ENCODE data around the gene PWWP2B. TPM values are rescaled to one million over a fixed set of nuclear protein-coding genes. Genes with fewer than 3 reads are reported as not detected.

Gene PWWP2B
- total and polyA plus RNA-seq, 2 of the 8 experiments (the other 6 are each of a cell fraction or from before 2014, with no cell fraction given) = 5.3 to 10.8 TPM

DNA sequence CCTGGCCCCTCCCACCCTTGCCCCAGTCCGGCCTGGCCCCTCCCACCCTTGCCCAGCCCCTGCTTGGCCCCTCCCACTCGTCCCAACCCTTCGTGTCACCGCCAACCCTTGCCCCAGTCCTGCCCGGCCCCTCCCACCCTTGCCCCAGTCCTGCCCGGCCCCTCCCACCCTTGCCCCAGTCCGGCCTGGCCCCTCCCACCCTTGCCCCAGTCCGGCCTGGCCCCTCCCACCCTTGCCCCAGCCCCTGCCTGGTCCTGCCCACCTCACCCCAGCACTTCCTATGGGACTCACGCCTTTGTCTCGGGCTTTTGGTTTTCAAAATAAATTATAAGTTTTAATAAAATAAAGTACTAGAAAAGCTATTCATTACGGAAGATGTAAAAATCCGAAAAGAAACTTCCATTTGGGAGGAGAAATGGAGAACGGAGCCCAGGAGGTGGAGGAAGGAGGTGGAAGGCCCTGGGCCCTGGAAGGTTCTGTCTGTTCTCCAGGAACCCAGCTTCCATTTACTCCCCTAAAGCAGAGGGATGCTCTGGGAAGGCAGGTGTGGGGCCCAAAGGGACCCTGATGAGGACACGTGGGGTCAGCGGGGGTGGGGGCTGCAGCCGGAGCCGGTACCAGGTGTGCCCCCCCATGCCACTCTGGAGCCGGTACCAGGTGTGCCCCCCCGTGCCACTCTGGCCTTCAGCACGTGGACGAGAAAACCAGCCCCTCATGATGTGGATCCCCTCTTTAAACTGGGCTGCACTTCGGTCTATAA is 52.2 kb downstream of the PWWP2B start:
- Histone ChIP-seq H3K4me2 (ENCODE audit: insufficient read depth in 1 of 2, low read depth in 2 of 2, low read length in 2 of 2) (no peak overlapping the region), H4K5ac (ENCODE audit: insufficient read length, low read depth, low read length) (no peak overlapping the region), H4K20me1 (replicated peaks in 1 of 2; ENCODE audit: control insufficient read depth in 1 of 2, insufficient read depth in 2 of 2, low read length in 2 of 2) (no peaks in the 10 kb centered on the region), H2AK5ac (ENCODE audit: low read depth, low read length) (no peak overlapping the region), H4K91ac (replicated peaks; ENCODE audit: insufficient read length, low read length) (peak overlapping the region; percentile 68), H3K79me2 (ENCODE audit: control insufficient read depth in 1 of 2, insufficient read depth in 2 of 2, low read length in 2 of 2) (no peaks in the 10 kb centered on the region), H3K79me1 (ENCODE audit: low read depth, low read length) (no peaks in the 10 kb centered on the region), H3K4ac (replicated peaks; ENCODE audit: insufficient read length, low read depth, low read length) (no peak overlapping the region), H3K36me3 (ENCODE audit: control insufficient read depth in 2 of 4, insufficient read depth in 4 of 4, low read length in 3 of 4) (no peaks in the 10 kb centered on the region), H3K56ac (replicated peaks; ENCODE audit: insufficient read length, low read depth, low read length) (no peak overlapping the region), H3K23ac (ENCODE audit: insufficient read length) (no peak overlapping the region), H3K4me3 (ENCODE audit: extremely low read depth in 1 of 4, insufficient read depth in 2 of 4, low read depth in 3 of 4, low read length in 4 of 4) (no peak overlapping the region), H3K9me3 (ENCODE audit: insufficient read depth in 2 of 2, low read depth in 1 of 2, low read length in 1 of 2) (no peaks in the 10 kb centered on the region), H3K4me1 (replicated peaks in 1 of 4; ENCODE audit: control insufficient read depth in 3 of 4, insufficient read depth in 4 of 4, low read length in 3 of 4) (peaks cover 3 to 41% (median 27%) of the 10 kb centered on the region in 4 experiments), H2BK20ac (ENCODE audit: low read length) (no peak overlapping the region), H3K27me3 (replicated peaks in 1 of 4; ENCODE audit: control insufficient read depth in 3 of 4, extremely low read depth in 1 of 4, insufficient read depth in 3 of 4, low read length in 3 of 4) (peaks cover 0 to 2% (median 0%) of the 10 kb centered on the region in 4 experiments; a peak in 2 of 7 replicates), H3K18ac (ENCODE audit: extremely low read depth, low read length) (no peak overlapping the region; the same call in 1 of the 2 replicates), H2AFZ (ENCODE audit: low read length) (no peak overlapping the region), H4K8ac (ENCODE audit: extremely low read depth, insufficient read depth, low read length) (no peak overlapping the region), H3K23me2 (ENCODE audit: low read depth, low read length) (no peaks in the 10 kb centered on the region), H2BK5ac (ENCODE audit: low read depth, low read length) (no peak overlapping the region; the same call in 1 of the 2 replicates), H3K14ac (ENCODE audit: insufficient read length) (no peak overlapping the region), H3K27ac (ENCODE audit: low read depth, low read length) (no peak overlapping the region), H2BK12ac (ENCODE audit: low read depth, low read length) (0 out of 2 replicates have a peak overlapping the region, but pooled peaks have one; percentile 27), H2BK120ac (replicated peaks; ENCODE audit: low read depth, low read length) (no peak overlapping the region), H3K9ac (replicated peaks in 1 of 4; ENCODE audit: extremely low read depth in 1 of 4, low read depth in 3 of 4, low read length in 3 of 4) (no peak overlapping the region), H2BK15ac (ENCODE audit: low read length) (no peak overlapping the region)
- POLR2A ChIA-PET (ENCODE audit: partially characterized antibody) = interaction anchor here (1.0 kb wide), 1 partner anchor 56 kb away, joined by 3 read pairs; no protein-coding TSS in a partner anchor
- WGBS, 2 experiments (ENCODE audit: extremely low coverage in 1 of 2, insufficient coverage in 1 of 2, insufficient read length in 1 of 2, insufficient replicate concordance in 2 of 2, low coverage in 1 of 2, low lambda C conversion rate in 2 of 2, missing lambda C conversion rate in 1 of 2) = 89% methylated on average over 14 of the region's 22 CpGs; no CpG with 5 or more reads in 1 of the 2 experiments
- no peak for FAIRE-seq
- CTCF ChIA-PET (ENCODE audit: partially characterized antibody) = interaction anchor here (0.7 to 1.5 kb wide), 3 partner anchors 50 to 65 kb away, joined by 3 read pairs; no protein-coding TSS in a partner anchor
- no peak for DNase-seq (ENCODE audit: low read depth in 1 of 2, low spot score in 2 of 2)
- no peak for TF ChIP-seq SIN3A (conservative IDR thresholded peaks at IDR 0.05 in 1 of 2, IDR thresholded peaks at IDR 0.05 in 1 of 2; ENCODE audit: low read depth in 1 of 2, low read length in 2 of 2)
- no peak for TF ChIP-seq CHD2 (IDR thresholded peaks at IDR 0.05; ENCODE audit: low read length)
- no peak for TF ChIP-seq USF2 (IDR thresholded peaks at IDR 0.05; ENCODE audit: low read length)
- TF ChIP-seq BCL11A (IDR thresholded peaks at IDR 0.05; ENCODE audit: low read depth in 2 of 2, low read length in 2 of 2) = no peak
- no peak for TF ChIP-seq TCF12 (IDR thresholded peaks at IDR 0.05; ENCODE audit: low read depth, low read length)
- no peak for TF ChIP-seq SRF (IDR thresholded peaks at IDR 0.05; ENCODE audit: low read depth, low read length)
- TF ChIP-seq JUND (IDR thresholded peaks at IDR 0.05; ENCODE audit: low read length) = no peak
- no peak for TF ChIP-seq TEAD4 (IDR thresholded peaks at IDR 0.05; ENCODE audit: low read depth, low read length)
- TF ChIP-seq SP4 (IDR thresholded peaks at IDR 0.05; ENCODE audit: low read length) = no peak
- TF ChIP-seq SAP30 (IDR thresholded peaks at IDR 0.05; ENCODE audit: insufficient read depth, insufficient replicate concordance, low read length) = no peak
- TF ChIP-seq RXRA (IDR thresholded peaks at IDR 0.05; ENCODE audit: insufficient read depth, low read depth, low read length) = no peak
- no peak for TF ChIP-seq SP1 (IDR thresholded peaks at IDR 0.05; ENCODE audit: low read depth, low read length)

Measured in H1 (cell line).